ENCODE results near the gene FANCI. TPM values are rescaled to one million over a fixed set of nuclear protein-coding genes. Genes with fewer than 3 reads are reported as not detected.
"Not testable (repeated sequence)": the region's sequence is repeated elsewhere in the genome, so short reads cannot be mapped to it uniquely, and the experiment has no call there.

Gene FANCI
- total and polyA plus RNA-seq, 2 of the 13 experiments (the other 11 are each of a cell fraction or from before 2014, with no cell fraction given) = 15.7 to 68.8 TPM

DNA sequence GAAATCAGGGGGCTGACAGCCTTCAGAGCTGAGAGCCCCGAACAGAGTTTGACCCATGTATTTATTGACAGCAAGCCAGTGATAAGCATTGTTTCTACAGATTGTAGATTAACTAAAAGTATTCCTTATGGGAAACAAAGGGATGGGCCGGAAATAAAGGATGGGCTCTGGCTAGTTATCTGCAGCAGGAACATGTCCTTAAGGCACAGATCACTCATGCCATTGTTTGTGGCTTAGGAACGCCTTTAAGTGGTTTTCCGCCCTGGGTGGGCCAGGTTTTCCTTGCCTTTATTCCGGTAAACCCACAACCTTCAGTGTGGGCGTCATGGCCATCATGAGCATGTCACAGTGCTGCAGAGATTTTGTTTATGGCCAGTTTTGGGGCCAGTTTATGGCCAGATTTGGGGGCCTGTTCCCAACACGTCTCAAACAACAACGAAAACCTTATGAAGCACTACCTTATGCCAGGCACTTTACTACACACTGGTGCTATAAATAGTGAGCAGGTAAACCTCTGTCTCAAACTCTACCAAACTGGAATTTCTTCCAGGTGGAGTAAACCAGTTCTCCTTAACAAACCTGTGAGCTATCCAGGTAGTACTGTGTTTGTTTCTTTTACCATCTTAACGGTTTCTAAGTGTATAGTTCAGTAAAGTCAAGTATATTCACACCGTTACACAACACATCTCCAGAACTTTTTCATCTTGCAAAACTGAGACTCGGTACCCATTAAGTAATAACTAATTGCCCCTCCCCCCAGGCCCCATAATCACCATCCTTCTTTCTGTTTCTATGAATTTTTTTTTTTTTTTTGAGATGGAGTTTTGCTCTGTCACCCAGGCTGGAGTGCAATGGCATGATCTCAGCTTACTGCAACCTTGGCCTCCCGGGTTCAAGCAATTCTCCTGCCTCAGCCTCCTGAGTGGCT, 3.6 kb upstream of the FANCI start:
- H4K20me1 ChIP-seq (ENCODE audit: insufficient read depth, low read length); H3K4me2 ChIP-seq (ENCODE audit: low read depth, low read length); H2AFZ ChIP-seq (ENCODE audit: low read length); CTCF ChIA-PET (ENCODE audit: low intra/inter-chr PET ratio, low total read pairs); H3K4me3 ChIP-seq (replicated peaks in 1 of 3; ENCODE audit: insufficient read depth in 1 of 3, low read depth in 2 of 3, low read length in 3 of 3); DNase-seq (ENCODE audit: low spot score); intact Hi-C loops (cut with micrococcal nuclease; ENCODE audit: unreplicated experiment); H3K9ac ChIP-seq (ENCODE audit: insufficient read depth, low read depth, low read length); FAIRE-seq; H3K36me3 ChIP-seq (replicated peaks in 1 of 2; ENCODE audit: control insufficient read depth in 1 of 2, insufficient read depth in 2 of 2, low read length in 2 of 2); BruUV-seq (replicated peaks); POLR2A ChIA-PET; H3K27ac ChIP-seq (ENCODE audit: extremely low read length, insufficient read depth, low read length); ATAC-seq: not testable (repeated sequence)
- peak; percentile 99 for TF ChIP-seq ZNF761 (CRISPR knock-in tag; conservative IDR thresholded peaks at IDR 0.05)
- 0 out of 2 replicates have a peak, but pooled peaks have one; percentile 26 for TF ChIP-seq RNF2 (conservative IDR thresholded peaks at IDR 0.05; ENCODE audit: low read depth)
- in situ Hi-C loops (cut with HindIII; ENCODE audit: extremely low pct_ligation_motif_present, low pct_unique_long_range_greater_than_20kb) = loop anchor here (5.0 kb wide), 1 partner anchor 33 kb away; no protein-coding TSS in a partner anchor
- H3K4me1 ChIP-seq (ENCODE audit: insufficient read depth, low read length) = peaks cover 11% of the 10 kb centered on the region
- peaks cover 11% of the 10 kb centered on the region; the same call in 1 of the 2 replicates for H3K9me3 ChIP-seq (ENCODE audit: low read length)
- 50% methylated on average over 11 of the region's 12 CpGs for WGBS (ENCODE audit: low lambda C conversion rate)
- peaks cover 11% of the 10 kb centered on the region for H3K79me2 ChIP-seq (ENCODE audit: insufficient read depth, low read length)
- peaks cover 0 to 14% of the 10 kb centered on the region in 2 experiments; a peak in 4 of 5 replicates for H3K27me3 ChIP-seq (ENCODE audit: control insufficient read depth in 1 of 2, insufficient read depth in 2 of 2, low read length in 2 of 2)

DNA sequence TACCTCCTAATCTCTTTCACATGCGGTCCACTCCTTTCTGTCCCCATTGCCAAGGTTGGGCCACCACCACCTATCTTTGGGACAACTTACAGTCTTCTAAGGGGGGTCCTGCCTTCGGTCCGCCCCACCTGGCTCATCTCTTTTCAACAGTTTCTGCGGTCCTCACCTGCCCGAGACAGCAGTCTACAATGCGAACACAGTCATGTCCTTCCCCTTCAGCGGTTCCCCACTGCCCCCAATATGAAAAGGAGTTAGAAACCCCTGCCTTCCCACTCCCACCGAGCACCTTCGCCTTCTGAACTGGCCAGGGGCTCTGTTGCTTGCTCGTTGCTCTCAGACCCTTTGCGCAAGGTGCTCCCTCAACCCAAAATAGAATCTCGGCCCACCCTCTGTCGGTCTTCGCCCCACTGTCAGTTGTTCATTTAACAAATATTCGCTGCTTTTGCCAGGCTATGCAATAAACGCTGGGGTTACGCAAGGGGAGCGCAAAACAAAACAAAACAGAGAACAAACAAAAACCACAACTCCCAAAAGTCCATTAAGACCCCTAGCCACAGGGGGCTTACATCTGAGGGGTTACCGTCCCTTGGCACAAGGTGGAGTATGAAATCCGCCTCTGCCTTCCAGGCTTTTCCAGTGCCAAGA, 611 bp upstream of the FANCI start:
- H3K4me3 ChIP-seq (replicated peaks in 1 of 3; ENCODE audit: insufficient read depth in 1 of 3, low read depth in 2 of 3, low read length in 3 of 3) = peak overlapping the region; percentile 86 to 87 (median 86)
- WGBS (ENCODE audit: low lambda C conversion rate) = 33% methylated on average over 20 of the region's 20 CpGs
- H3K4me2 ChIP-seq (ENCODE audit: low read depth, low read length) = peak overlapping the region; percentile 96
- FAIRE-seq (no peak), DNase-seq (ENCODE audit: low spot score) (no peak), ATAC-seq (no peak)
- ChIA-PET CTCF (ENCODE audit: low intra/inter-chr PET ratio, low total read pairs) (interaction anchor here (1.5 kb wide), 1 partner anchor 36 kb away, joined by 4 read pairs; no protein-coding TSS in a partner anchor), POLR2A (interaction anchor here (0.7 to 1.3 kb wide), 2 partner anchors 13 to 37 kb away, joined by 3 read pairs; no protein-coding TSS in a partner anchor)
- H4K20me1 ChIP-seq (ENCODE audit: insufficient read depth, low read length) = no peaks in the 10 kb centered on the region
- H3K27me3 ChIP-seq (ENCODE audit: control insufficient read depth in 1 of 2, insufficient read depth in 2 of 2, low read length in 2 of 2) = peaks cover 0 to 14% of the 10 kb centered on the region in 2 experiments; a peak in 4 of 5 replicates
- peaks cover 0 to 3% of the 10 kb centered on the region in 2 experiments; a peak in 2 of 5 replicates for H3K36me3 ChIP-seq (replicated peaks in 1 of 2; ENCODE audit: control insufficient read depth in 1 of 2, insufficient read depth in 2 of 2, low read length in 2 of 2)
- no peak overlapping the region for H3K27ac ChIP-seq (ENCODE audit: extremely low read length, insufficient read depth, low read length)
- H3K9ac ChIP-seq (ENCODE audit: insufficient read depth, low read depth, low read length) = peak overlapping the region; percentile 57
- H3K9me3 ChIP-seq (ENCODE audit: low read length) = peaks cover 11% of the 10 kb centered on the region; the same call in 1 of the 2 replicates
- TSS peak; percentile 75 for BruUV-seq (replicated peaks)
- peak overlapping the region; percentile 57 for H2AFZ ChIP-seq (ENCODE audit: low read length)
- in situ Hi-C loops (cut with HindIII; ENCODE audit: extremely low pct_ligation_motif_present, low pct_unique_long_range_greater_than_20kb) = loop anchor here (5.0 kb wide), 1 partner anchor 36 kb away; no protein-coding TSS in a partner anchor
- intact Hi-C loops (cut with micrococcal nuclease; ENCODE audit: unreplicated experiment) = loop anchor here (1.0 kb wide), 1 partner anchor 91 kb away; the partner anchor contains the start of gene POLG
- peaks cover 29% of the 10 kb centered on the region for H3K79me2 ChIP-seq (ENCODE audit: insufficient read depth, low read length)
- H3K4me1 ChIP-seq (ENCODE audit: insufficient read depth, low read length) = peaks cover 22% of the 10 kb centered on the region
- TF ChIP-seq MBNL3 (CRISPR knock-in tag; conservative IDR thresholded peaks at IDR 0.05) (no peak), MTF2 (CRISPR knock-in tag; IDR thresholded peaks at IDR 0.05; ENCODE audit: borderline replicate concordance) (no peak), ZNF451 (CRISPR knock-in tag; IDR thresholded peaks at IDR 0.05) (no peak), GATA4 (IDR thresholded peaks at IDR 0.05; ENCODE audit: borderline replicate concordance, low read depth) (no peak), YY1 (IDR thresholded peaks at IDR 0.05; ENCODE audit: insufficient read depth, insufficient replicate concordance, low read depth, low read length) (no peak), ZNF737 (CRISPR knock-in tag; IDR thresholded peaks at IDR 0.05; ENCODE audit: borderline replicate concordance) (no peak), CEBPB (IDR thresholded peaks at IDR 0.05; ENCODE audit: borderline replicate concordance, low read depth, low read length) (peak; percentile 63), ADNP (CRISPR knock-in tag; IDR thresholded peaks at IDR 0.05) (no peak), CBX5 (CRISPR knock-in tag; IDR thresholded peaks at IDR 0.05; ENCODE audit: borderline replicate concordance) (no peak)
- TF ChIP-seq, protein P1, sequence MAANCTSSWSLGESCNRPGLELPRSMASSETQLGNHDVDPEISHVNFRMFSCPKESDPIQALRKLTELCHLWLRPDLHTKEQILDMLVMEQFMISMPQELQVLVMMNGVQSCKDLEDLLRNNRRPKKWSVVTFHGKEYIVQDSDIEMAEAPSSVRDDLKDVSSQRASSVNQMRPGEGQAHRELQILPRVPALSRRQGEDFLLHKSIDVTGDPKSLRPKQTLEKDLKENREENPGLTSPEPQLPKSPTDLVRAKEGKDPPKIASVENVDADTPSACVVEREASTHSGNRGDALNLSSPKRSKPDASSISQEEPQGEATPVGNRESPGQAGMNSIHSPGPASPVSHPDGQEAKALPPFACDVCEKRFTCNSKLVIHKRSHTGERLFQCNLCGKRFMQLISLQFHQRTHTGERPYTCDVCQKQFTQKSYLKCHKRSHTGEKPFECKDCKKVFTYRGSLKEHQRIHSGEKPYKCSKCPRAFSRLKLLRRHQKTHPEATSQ (CRISPR knock-in tag; IDR thresholded peaks at IDR 0.05; ENCODE audit: borderline replicate concordance) = 0 out of 2 replicates have a peak, but pooled peaks have one; percentile 7

Data from HepG2 (cell line).